ENCODE measurements around the gene KHSRP.

- TF ChIP-seq CTCF (IDR thresholded peaks at IDR 0.05) (peak; percentile 67), EZH2 (IDR thresholded peaks at IDR 0.05) (no peak), EZH2phosphoT487 (IDR thresholded peaks at IDR 0.05) (no peak)
Observed at GRCh38 chr19:6460099-6460884, 35.7 kb upstream of the KHSRP start.
